Progenitor cell of endocrine pancreas (in vitro differentiated cells): ENCODE results near the gene ZNF511. TPM values are rescaled to one million over a fixed set of nuclear protein-coding genes. Genes with fewer than 3 reads are reported as not detected.
A peak's percentile ranks its signal among the peaks of the same experiment; 100 is the strongest.

Source experiments
- DNase-seq: peaks from one replicate; pipeline ENCODE4 v3.0.0; 2021; ENCODE audit warnings: low spot score; ENCODE audit not compliant: unreplicated experiment
- H3K27ac Mint-ChIP-seq: 2 replicates; pipeline ENCODE4 v1.8.0; 2021; ENCODE audit warnings: mild to moderate bottlenecking, moderate library complexity, mixed read lengths
- H3K27me3 Mint-ChIP-seq: 2 replicates; pipeline ENCODE4 v1.8.0; 2021; ENCODE audit warnings: mixed read lengths
- H3K36me3 Mint-ChIP-seq: 2 replicates; pipeline ENCODE4 v1.8.0; 2022; ENCODE audit warnings: mixed read lengths; ENCODE audit not compliant: insufficient read depth
- H3K4me1 Mint-ChIP-seq: 2 replicates; pipeline ENCODE4 v1.8.0; 2021; ENCODE audit warnings: low read depth, mixed read lengths
- H3K4me3 Mint-ChIP-seq: 2 replicates; pipeline ENCODE4 v1.8.0; 2021; ENCODE audit warnings: low read depth, mild to moderate bottlenecking, moderate library complexity, mixed read lengths
- H3K9me3 Mint-ChIP-seq: 2 replicates; pipeline ENCODE4 v1.8.0; 2021; ENCODE audit warnings: low read depth, mixed read lengths
- total RNA-seq: library from RNA; stranded (reverse); gene quantifications from 2 replicates; pipeline ENCODE4 v1.2.1, GENCODE V29; 2021
- TF ChIP-seq, protein P1 (sequence below): fragments of 200-600 bp; sonication (generic); IDR thresholded peaks from one replicate; pipeline ENCODE4 v1.5.0; 2021; ENCODE audit warnings: antibody characterized with exemption, mild to moderate bottlenecking; ENCODE audit not compliant: unreplicated experiment

The ZNF511 gene
- total RNA-seq, 1 donor from 2014 or later = 56.8 TPM

- Mint-ChIP-seq H3K4me3 (peak overlapping the region; percentile 75), H3K4me1 (peaks cover 8% of the 10 kb centered on the region), H3K36me3 (peaks cover 3% of the 10 kb centered on the region), H3K27ac (no peak overlapping the region), H3K27me3 (no peaks in the 10 kb centered on the region), H3K9me3 (no peaks in the 10 kb centered on the region)
- no peak for DNase-seq
- TF ChIP-seq, protein P1, sequence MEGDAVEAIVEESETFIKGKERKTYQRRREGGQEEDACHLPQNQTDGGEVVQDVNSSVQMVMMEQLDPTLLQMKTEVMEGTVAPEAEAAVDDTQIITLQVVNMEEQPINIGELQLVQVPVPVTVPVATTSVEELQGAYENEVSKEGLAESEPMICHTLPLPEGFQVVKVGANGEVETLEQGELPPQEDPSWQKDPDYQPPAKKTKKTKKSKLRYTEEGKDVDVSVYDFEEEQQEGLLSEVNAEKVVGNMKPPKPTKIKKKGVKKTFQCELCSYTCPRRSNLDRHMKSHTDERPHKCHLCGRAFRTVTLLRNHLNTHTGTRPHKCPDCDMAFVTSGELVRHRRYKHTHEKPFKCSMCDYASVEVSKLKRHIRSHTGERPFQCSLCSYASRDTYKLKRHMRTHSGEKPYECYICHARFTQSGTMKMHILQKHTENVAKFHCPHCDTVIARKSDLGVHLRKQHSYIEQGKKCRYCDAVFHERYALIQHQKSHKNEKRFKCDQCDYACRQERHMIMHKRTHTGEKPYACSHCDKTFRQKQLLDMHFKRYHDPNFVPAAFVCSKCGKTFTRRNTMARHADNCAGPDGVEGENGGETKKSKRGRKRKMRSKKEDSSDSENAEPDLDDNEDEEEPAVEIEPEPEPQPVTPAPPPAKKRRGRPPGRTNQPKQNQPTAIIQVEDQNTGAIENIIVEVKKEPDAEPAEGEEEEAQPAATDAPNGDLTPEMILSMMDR = no peak
Measured at GRCh38 chr10:133309720-133310398, 1.1 kb downstream of the ZNF511 start.

DNA sequence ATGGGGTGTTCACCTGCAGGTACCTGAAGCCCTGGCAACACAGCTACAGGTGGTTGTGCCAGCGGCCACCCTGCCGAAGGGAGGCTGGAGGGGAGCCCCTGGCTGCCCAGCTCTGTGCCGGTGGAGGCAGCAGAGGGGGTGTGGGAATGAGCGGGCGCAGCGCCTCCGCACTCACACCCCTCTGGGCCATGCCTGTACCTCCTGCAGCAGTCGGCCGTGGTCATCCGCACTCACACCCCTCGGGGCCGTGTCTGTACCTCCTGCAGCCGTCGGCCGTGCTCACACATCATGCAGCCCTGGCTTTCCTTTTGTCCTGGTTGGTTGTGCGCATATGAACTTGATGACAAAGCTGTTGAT lies 1.7 kb downstream of the ZNF511 start:
- H3K4me3 Mint-ChIP-seq = peak overlapping the region; percentile 37
- H3K9me3 Mint-ChIP-seq = no peaks in the 10 kb centered on the region
- H3K27me3 Mint-ChIP-seq = no peaks in the 10 kb centered on the region
- peaks cover 8% of the 10 kb centered on the region for H3K4me1 Mint-ChIP-seq
- TF ChIP-seq, protein P1 = no peak
- peaks cover 3% of the 10 kb centered on the region for H3K36me3 Mint-ChIP-seq
- no peak for DNase-seq
- no peak overlapping the region for H3K27ac Mint-ChIP-seq

GRCh38 chr10:133310789-133311188 lies 2.1 kb downstream of the ZNF511 start:
- Mint-ChIP-seq H3K36me3 (peaks cover 3% of the 10 kb centered on the region), H3K9me3 (no peaks in the 10 kb centered on the region), H3K4me3 (peak overlapping the region; percentile 37), H3K27me3 (no peaks in the 10 kb centered on the region), H3K27ac (no peak overlapping the region), H3K4me1 (peaks cover 8% of the 10 kb centered on the region)
- no peak for DNase-seq
- TF ChIP-seq, protein P1 = no peak

- TF ChIP-seq, protein P1 = no peak
- Mint-ChIP-seq H3K27me3 (no peaks in the 10 kb centered on the region), H3K4me3 (no peak overlapping the region), H3K9me3 (no peaks in the 10 kb centered on the region), H3K4me1 (peaks cover 8% of the 10 kb centered on the region), H3K27ac (no peak overlapping the region), H3K36me3 (peaks cover 5% of the 10 kb centered on the region)
- DNase-seq = no peak
Measured at GRCh38 chr10:133311570-133311969, 2.9 kb downstream of the ZNF511 start.

- Mint-ChIP-seq H3K4me1 (peaks cover 5% of the 10 kb centered on the region), H3K27ac (no peak overlapping the region), H3K4me3 (no peak overlapping the region), H3K9me3 (no peaks in the 10 kb centered on the region), H3K36me3 (peaks cover 5% of the 10 kb centered on the region), H3K27me3 (no peaks in the 10 kb centered on the region)
- TF ChIP-seq, protein P1 = no peak
- no peak for DNase-seq
Measured at GRCh38 chr10:133312016-133312768, 3.5 kb downstream of the ZNF511 start.
